Skin epidermis (tissue), 12 donors: ENCODE results near the gene MT1E.
"Not testable (repeated sequence)": the region's sequence is repeated elsewhere in the genome, so short reads cannot be mapped to it uniquely, and the experiment has no call there.

ENCODE experiments used
- H3K27ac ChIP-seq, 21 experiments: fragments of 200-600 bp; sonication (generic) in 11 of 21; one replicate each; pipeline ENCODE4 v1.5.0; 2020; ENCODE audit warnings: mild to moderate bottlenecking in 3 of 21, inconsistent platforms in 2 of 21, moderate library complexity in 2 of 21
- H3K4me3 ChIP-seq, 7 experiments: fragments of 200-600 bp; sonication (generic) in 2 of 7; one replicate each; pipeline ENCODE4 v1.5.0; 2020; ENCODE audit warnings: inconsistent platforms in 2 of 7, mild to moderate bottlenecking in 2 of 7, moderate library complexity in 1 of 7

Gene MT1E

GRCh38 chr16:56664506-56664905 lies 38.9 kb downstream of the MT1E start:
- H3K27ac ChIP-seq: no peak overlapping the region

GRCh38 chr16:56665286-56666261 lies 40.0 kb downstream of the MT1E start:
- H3K27ac ChIP-seq, H3K4me3 ChIP-seq: not testable (repeated sequence)

More at GRCh38 chr16:56664506-56664905, 38.9 kb downstream of the MT1E start:
- no peak overlapping the region for H3K4me3 ChIP-seq

- peak within 1 kb of the TSS in 1 of 21 experiments; percentile 39 for H3K27ac ChIP-seq
- H3K4me3 ChIP-seq: peak within 1 kb of the TSS in 3 of 7 experiments; percentile 20 to 30 (median 24)
Measured at GRCh38 chr16:56667581-56668571, 42.3 kb downstream of the MT1E start, which contains the start of gene MT1G. TSS of gene MT1G (minus strand) at chr16:56668065. CDS start at chr16:56667993, 72 bp downstream.

GRCh38 chr16:56669005-56669839 lies 43.6 kb downstream of the MT1E start, which contains the start of gene MT1H:
TSS of gene MT1H (plus strand) at chr16:56669814. CDS start at chr16:56669885, 71 bp downstream.
- Histone ChIP-seq H3K4me3 (peak within 1 kb of the TSS in 1 of 7 experiments; percentile 2), H3K27ac (no peak within 1 kb of the TSS)

GRCh38 chr16:56669840-56670619 lies 44.4 kb downstream of the MT1E start:
- Histone ChIP-seq H3K4me3 (peak overlapping the region in 1 of 7 experiments; percentile 2), H3K27ac (no peak overlapping the region)

GRCh38 chr16:56670620-56670934 lies 45.0 kb downstream of the MT1E start:
- Histone ChIP-seq H3K4me3 (no peak overlapping the region), H3K27ac (no peak overlapping the region)

- H3K4me3 ChIP-seq, H3K27ac ChIP-seq: not testable (repeated sequence)
Measured at GRCh38 chr16:56671691-56672090, 46.1 kb downstream of the MT1E start.

GRCh38 chr16:56672171-56672570 lies 46.6 kb downstream of the MT1E start:
- H3K4me3 ChIP-seq, H3K27ac ChIP-seq: not testable (repeated sequence)

GRCh38 chr16:56672761-56673536 lies 47.4 kb downstream of the MT1E start:
- H3K4me3 ChIP-seq: no peak overlapping the region

GRCh38 chr16:56673921-56674320 lies 48.3 kb downstream of the MT1E start:
- Histone ChIP-seq H3K27ac (no peak overlapping the region), H3K4me3 (no peak overlapping the region)

More at GRCh38 chr16:56672761-56673536, 47.4 kb downstream of the MT1E start:
- H3K27ac ChIP-seq: no peak overlapping the region

GRCh38 chr16:56674570-56674969 lies 49.0 kb downstream of the MT1E start:
- not testable (repeated sequence) for H3K4me3 ChIP-seq, H3K27ac ChIP-seq

GRCh38 chr16:56675685-56676210 lies 50.2 kb downstream of the MT1E start:
- Histone ChIP-seq H3K4me3 (peak overlapping the region in 4 of 7 experiments; percentile 4 to 23 (median 11)), H3K27ac (no peak overlapping the region)
